ENCODE measurements around the gene HOXB7.
A peak's percentile ranks its signal among the peaks of the same experiment; 100 is the strongest.

The HOXB7 gene

DNA sequence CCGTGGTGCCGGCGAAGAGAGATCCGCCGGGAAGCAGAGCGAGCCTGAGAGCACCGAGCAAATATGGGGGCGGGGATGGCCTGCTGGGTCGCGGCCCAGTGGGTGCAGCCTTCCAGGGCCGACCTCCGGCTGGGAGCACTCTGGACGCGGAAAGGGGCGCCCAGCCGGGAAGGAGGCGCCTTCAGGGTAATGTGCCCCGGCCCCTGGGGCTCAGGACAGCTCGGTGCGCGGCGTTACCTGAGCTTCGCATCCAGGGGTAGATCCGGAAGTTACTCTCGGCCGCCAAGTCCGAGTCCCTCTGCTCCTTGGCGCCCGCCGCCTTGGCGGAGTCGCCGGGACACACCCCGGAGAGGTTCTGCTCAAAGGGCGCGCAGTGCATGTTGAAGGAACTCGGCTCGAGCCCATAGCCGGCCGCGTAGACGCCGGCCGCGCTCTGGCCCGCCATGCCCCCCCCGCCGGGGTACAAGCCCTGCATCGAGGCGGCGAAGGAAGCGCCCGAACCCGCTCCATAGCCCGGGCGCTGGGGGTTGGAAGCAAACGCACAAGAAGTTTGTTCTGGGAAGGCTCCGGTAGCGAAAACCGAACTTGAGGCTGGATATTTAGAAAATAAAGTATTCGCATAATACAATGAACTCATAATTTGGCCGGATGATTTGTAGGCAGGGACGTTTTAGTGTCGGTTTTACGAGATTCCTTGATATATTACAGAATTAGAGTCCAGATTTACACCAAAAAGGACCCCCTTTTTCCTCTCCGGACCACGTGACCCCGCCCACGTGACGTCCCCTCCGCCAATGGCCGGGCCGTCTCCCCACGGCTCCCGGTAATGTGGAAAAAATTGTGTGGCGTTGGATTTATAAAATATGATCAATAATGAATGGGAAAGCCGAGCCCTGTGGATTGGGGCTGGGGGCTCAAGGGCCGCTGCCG lies at the start of gene HOXB7:
Gene HOXB7 (minus strand): TSS at position 736 of the 930 bp plus-strand sequence. CDS start 99 bp downstream, at position 637.
- peak; percentile 78 for DNase-seq (ENCODE audit: low spot score)

DNA sequence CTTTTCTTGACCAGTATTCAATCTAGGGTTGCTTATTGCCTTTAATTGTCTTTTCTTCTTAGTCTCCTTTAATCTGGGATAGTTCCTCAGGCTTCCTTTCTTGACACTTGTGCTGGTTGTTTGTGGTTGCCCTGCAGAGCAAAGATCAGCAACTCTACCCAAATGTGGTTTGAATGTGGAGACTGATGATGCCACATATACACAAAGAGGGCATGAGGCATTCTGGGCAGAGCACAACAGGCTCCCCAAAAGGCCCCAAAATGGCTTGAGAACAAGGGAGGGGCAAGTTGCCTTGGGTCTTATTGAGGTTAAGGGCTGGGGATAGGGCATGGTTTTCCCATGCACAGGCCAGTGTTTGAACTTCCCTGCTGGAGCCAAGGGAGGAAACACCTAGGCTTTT lies 45.1 kb upstream of the HOXB7 start:
- no peak for DNase-seq (ENCODE audit: low spot score)

- no peak for DNase-seq (ENCODE audit: low spot score)
Measured at GRCh38 chr17:48649741-48650140, 38.9 kb upstream of the HOXB7 start.

GRCh38 chr17:48647963-48648245 lies 37.1 kb upstream of the HOXB7 start:
- DNase-seq (ENCODE audit: low spot score) = no peak

- DNase-seq (ENCODE audit: low spot score) = no peak
Measured at GRCh38 chr17:48647103-48647962, 36.5 kb upstream of the HOXB7 start.

DNA sequence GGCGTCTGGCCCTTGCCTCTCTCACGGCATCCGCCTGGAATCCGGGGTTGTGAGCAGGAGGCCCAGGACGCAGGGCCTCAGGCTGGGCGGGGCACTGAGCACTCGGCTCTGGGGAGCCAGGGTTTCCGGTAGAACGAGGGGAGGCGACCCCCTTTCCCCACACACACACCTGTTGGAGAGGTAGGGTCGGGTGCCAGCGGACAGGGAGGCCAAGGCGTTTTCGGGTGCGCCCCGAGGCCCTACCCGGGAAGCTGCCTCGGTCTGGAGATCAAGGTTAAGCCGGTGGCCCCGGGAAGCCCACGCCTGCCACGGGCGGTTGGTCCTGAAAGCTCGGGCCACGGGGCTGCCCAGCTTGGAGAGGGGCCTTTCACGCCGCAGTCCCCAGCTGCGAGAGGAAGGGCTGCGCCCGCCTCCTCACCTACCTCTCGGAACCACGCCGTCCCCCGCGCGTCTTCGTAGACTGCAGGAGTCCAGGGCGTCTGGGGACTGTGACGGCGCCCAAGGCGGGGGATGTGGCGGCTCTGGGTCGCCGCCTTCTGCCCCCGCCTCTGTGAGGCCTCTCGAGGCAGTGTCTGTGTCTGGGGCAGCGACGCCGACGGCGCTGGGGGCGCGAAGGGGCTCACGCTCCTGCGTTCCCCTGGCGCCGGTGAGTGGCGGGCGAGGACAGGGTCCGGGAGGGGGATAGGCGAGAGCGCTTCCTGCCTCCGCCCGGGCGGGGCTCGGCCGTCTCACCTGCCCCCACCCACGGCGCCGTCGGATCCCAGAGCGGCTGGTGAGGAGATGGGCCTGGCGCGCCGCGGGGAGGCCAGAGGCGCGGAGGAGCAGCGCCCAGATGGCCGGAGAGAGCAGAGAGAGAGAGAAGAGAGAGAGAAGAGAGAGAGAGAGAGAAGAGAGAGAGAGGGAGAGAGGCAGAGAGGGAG lies 35.6 kb upstream of the HOXB7 start:
- no peak for DNase-seq (ENCODE audit: low spot score)

DNA sequence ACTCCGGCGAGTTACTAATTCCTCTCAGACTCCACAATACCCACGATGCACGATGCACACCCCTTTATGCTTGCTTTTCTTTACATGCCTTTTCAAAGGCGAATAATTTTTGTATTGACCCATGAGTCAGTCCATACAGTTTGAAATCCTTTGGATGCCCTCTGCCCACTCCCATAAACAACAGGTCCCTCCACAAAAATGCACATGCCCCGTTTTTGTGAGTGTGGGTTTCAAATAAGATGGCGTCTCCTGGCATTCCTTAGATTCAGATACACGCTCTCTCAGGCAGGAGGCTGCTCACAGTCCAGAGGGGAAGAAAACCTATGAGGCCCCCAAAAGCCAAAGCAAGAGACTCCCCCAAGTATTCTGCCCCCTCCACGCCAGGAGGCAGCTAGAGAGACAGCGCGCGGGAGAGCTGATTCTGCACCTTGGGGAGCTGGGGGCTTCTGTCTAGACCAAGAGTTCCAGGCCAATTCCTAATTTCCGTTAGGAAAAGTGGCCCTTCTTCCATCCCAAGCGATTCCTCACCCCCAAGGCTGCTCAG lies 34.9 kb upstream of the HOXB7 start:
- no peak for DNase-seq (ENCODE audit: low spot score)

- DNase-seq (ENCODE audit: low spot score) = no peak
Measured at GRCh38 chr17:48644910-48645557, 34.2 kb upstream of the HOXB7 start.

- no peak for DNase-seq (ENCODE audit: low spot score)
Measured at GRCh38 chr17:48644159-48644558, 33.3 kb upstream of the HOXB7 start.

DNA sequence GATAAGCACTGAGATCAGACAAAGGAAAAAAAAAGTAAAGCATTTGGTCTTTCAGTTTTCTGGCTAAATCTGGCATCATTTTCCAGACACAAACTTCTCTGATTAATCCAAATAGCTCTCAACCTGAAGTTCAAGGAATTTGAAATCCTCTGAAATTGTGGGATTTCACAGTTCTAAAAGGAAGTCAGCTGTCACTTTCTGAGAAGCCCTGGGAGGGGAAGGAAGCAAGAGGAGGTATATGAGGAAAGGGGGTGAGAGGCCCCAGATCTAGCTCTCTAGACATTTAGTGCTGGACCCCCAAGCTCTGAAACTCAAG lies 32.8 kb upstream of the HOXB7 start:
- no peak for DNase-seq (ENCODE audit: low spot score)

- DNase-seq (ENCODE audit: low spot score) = no peak
Measured at GRCh38 chr17:48642843-48643696, 32.3 kb upstream of the HOXB7 start.

DNA sequence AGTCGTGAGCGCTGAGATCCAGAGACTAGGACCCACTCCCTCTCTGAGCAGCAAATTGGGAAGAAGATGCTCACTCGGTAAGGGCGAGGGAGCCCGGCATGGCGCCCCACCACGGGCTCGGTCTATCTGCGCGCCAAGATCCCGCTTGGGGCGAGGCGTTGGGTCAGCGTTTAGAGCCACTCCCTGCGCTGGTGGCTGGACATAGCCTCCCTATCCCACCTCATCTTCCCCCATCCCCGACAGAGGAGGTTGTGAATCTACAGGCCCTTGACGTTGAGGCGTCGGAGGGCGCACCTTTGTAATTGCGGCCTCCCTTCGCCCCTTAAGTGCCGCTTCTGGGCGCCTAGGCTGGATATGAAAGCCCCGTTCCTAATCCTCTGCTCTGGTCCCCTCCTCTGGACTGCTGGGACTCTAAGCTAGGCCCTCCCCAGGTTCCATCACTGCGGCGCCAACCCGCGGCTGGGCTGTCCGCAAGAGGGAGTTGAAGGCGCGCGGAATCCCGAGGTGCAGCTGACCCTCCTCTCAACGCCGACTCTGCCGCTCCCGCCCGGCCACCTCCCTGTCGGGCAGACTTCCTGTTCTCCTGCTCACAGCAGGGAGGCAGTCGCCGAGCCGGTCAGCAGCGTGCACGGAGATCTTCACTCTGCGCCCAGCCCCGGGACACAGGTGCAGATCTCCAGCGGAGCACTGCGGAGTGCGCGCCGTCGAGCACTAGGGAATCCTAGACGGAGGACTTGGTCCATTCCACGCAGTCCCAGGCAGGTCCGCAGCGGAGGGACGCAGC lies 31.4 kb upstream of the HOXB7 start:
- DNase-seq (ENCODE audit: low spot score) = no peak

- no peak for DNase-seq (ENCODE audit: low spot score)
Measured at GRCh38 chr17:48641541-48642058, 30.8 kb upstream of the HOXB7 start.

DNA sequence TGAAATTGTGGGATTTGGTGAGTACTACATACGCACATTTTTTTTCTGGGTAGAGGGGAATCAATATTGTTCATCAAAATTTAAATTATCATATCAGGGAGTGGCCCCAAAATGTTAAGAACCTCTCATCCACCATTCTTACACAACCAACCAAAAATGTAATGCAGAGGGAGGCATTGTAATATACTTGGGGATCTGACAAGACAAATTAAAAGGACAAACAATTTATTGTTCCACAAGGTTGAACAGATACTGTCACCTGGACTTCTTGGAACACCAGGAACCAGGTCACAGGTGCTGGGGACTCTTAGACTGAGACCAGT lies 30.0 kb upstream of the HOXB7 start:
- DNase-seq (ENCODE audit: low spot score) = no peak

DNA sequence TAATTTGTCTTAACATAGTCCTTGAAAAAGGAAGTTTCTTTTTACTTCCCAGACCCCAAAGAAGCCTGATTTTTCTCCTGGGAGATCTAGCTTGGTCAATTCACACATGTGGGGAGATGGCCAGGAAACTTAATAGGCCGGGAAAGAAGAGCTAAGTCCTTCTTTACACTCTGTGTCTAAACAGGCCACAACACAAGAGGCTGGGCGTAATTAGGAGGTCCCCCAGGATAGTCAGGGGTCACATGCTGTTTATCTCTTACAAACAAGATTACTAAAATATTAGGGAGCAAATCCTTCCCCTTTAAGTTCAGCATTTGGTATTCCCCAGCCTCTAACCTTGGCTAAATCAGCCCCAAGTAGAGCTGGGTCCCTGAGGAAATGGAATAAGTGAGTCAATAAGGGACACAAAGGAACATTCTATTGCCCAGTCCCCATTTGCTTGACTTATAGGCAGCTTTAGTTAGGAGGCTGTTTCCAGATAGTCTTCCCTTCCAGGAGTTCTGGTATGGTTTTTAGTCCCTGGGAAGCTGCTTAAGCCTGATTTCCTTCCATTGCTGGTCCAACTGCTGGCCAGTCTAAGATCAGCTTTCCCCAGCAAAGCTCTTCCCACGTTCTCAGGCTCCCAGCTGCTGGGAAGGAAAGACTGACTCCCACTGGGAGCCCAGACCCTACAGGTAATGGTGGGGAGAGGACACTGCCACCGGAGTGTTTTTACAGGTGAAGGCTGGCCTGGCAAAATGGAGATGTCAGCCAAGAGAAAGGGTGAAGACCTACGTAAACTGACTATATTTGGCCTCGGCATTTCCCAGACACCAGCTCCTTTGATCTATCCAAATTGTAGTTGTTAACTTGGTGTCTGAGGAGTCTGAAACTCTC lies 29.4 kb upstream of the HOXB7 start:
- peak; percentile 76 for DNase-seq (ENCODE audit: low spot score)

GRCh38 chr17:48639136-48639535 lies 28.3 kb upstream of the HOXB7 start:
- no peak for DNase-seq (ENCODE audit: low spot score)

DNA sequence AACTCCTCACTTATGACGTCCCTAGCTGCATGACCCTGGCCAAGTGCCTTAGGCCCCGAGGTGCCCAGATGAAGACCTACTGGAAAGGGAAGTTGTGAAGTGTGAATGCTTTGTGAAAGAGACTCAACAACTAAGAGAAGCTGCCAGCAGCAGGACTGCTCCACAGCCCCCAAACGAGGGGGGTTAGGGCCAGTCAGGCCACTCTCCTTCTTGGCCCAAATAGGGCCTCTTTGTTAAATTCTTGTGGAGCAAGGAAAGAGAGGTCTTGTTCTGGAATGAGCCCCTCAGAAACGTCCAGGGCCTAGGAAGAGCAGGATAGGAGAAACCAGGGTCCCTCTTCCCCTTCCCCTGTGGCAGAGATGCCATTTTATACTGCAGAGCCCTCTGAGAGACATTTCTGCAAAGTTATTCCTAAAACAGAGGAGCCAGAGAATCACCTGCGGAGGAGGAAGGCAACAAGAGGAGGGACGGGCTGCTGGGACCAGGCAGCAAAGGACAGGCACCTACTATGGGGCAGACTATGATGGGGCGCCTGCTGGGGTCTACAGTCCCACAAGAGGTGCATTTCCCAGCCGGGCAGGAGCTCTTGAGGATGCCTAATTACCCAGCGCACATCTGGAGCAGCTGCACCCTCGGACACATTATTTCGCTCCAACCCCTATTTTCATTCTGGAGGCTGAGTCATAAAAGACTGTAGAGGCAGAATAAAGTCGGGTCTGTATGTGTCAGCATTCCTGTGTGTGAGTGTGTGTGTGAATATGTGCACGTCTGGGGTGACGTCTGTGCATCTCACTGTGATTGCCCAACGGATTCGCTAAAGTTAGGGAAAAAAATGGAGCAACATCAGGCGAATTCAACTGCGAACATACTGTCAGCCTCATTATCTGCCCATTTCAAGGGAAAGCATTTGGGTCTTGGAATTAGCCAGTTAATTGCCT lies 26.8 kb upstream of the HOXB7 start:
- DNase-seq (ENCODE audit: low spot score) = no peak
